Endodermal cell (in vitro differentiated cells): Measurements from ENCODE around the gene ZSCAN1. TPM values are rescaled to one million over a fixed set of nuclear protein-coding genes. Genes with fewer than 3 reads are reported as not detected.

Experiments
- DNase-seq: peaks from one replicate; pipeline ENCODE4 v3.0.0-alpha.2; 2017
- H3K27ac ChIP-seq: 2 replicates; pipeline ENCODE4 v1.5.1; 2013; ENCODE audit warnings: mild to moderate bottlenecking, low read depth, low read length, moderate library complexity
- H3K27me3 ChIP-seq: 2 replicates; pipeline ENCODE4 v1.6.1; 2013; ENCODE audit warnings: mild to moderate bottlenecking, low read length, moderate library complexity; ENCODE audit not compliant: insufficient read depth, control insufficient read depth, poor library complexity, severe bottlenecking
- H3K36me3 ChIP-seq: 2 replicates; pipeline ENCODE4 v1.7.0; 2013; ENCODE audit warnings: mild to moderate bottlenecking, low read length, moderate library complexity; ENCODE audit not compliant: control insufficient read depth, insufficient read depth
- H3K4me1 ChIP-seq: one replicate; pipeline ENCODE4 v1.7.0; 2013; ENCODE audit warnings: low read length; ENCODE audit not compliant: control insufficient read depth, insufficient read depth
- H3K4me3 ChIP-seq: 2 replicates; pipeline ENCODE4 v1.5.1; 2013; ENCODE audit warnings: mild to moderate bottlenecking, low read length, moderate library complexity
- H3K9ac ChIP-seq: 2 replicates; pipeline ENCODE4 v1.6.1; 2013; ENCODE audit warnings: mild to moderate bottlenecking, low read length, moderate library complexity; ENCODE audit not compliant: poor library complexity, severe bottlenecking; ENCODE audit errors: extremely low read depth
- H3K9me3 ChIP-seq: 2 replicates; pipeline ENCODE4 v1.6.1; 2013; ENCODE audit warnings: mild to moderate bottlenecking, low read length, moderate library complexity; ENCODE audit not compliant: control insufficient read depth
- H3K27ac Mint-ChIP-seq: 2 replicates; pipeline ENCODE4 v1.8.0; 2020; ENCODE audit warnings: mixed read lengths
- H3K27me3 Mint-ChIP-seq: 2 replicates; pipeline ENCODE4 v1.8.0; 2021; ENCODE audit warnings: mild to moderate bottlenecking, mixed read lengths; ENCODE audit not compliant: insufficient read depth
- H3K36me3 Mint-ChIP-seq: 2 replicates; pipeline ENCODE4 v1.8.0; 2020; ENCODE audit warnings: low read depth, mixed read lengths
- H3K4me1 Mint-ChIP-seq: 2 replicates; pipeline ENCODE4 v1.8.0; 2020; ENCODE audit warnings: mixed read lengths
- H3K4me3 Mint-ChIP-seq: 2 replicates; pipeline ENCODE4 v1.8.0; 2020; ENCODE audit warnings: mild to moderate bottlenecking, moderate library complexity, mixed read lengths
- H3K9me3 Mint-ChIP-seq: 2 replicates; pipeline ENCODE4 v1.8.0; 2020; ENCODE audit warnings: mild to moderate bottlenecking, mixed read lengths
- WGBS, 2 experiments: methylation state at CpG; one replicate each; pipeline versions ENCODE4 v1.1.5 to v1.1.7; 2013; ENCODE audit warnings: missing lambda C conversion rate in 2 of 2, mixed read lengths in 1 of 2; ENCODE audit not compliant: insufficient coverage in 1 of 2, insufficient read length in 1 of 2; 5-methylcytosine and 5-hydroxymethylcytosine counted together
- long read RNA-seq, 4 experiments: library from polyadenylated mRNA in 2 of 4; library from RNA in 1 of 4; library from capped mRNA in 1 of 4; stranded (forward) in 3 of 4; unstranded in 1 of 4; transcript quantifications; one replicate each; pipeline ENCODE4 v2.0.0, GENCODE V29; 2020 to 2021; ENCODE audit warnings: inconsistent platforms in 1 of 4
- polyA plus RNA-seq, 2 experiments: library from polyadenylated mRNA; stranded (reverse); fragments of 50-300 nt; gene quantifications; one replicate each; pipeline ENCODE4 v1.2.3, GENCODE V29; 2013
- total RNA-seq, 2 donors: library from RNA; stranded (reverse); fragmentation: NEBNext Ultra II Directional in 1 of 2; extraction: Animal tissue kit (Norgen Biotek cat#: 25700) in 1 of 2; gene quantifications; 2 replicates in 1 of 2; 3 replicates in 1 of 2; pipeline ENCODE4 v1.2.1, GENCODE V29; 2021
- TF ChIP-seq, protein P1 (sequence below): fragments of 200-600 bp; sonication (generic); conservative IDR thresholded peaks from 2 replicates; pipeline ENCODE4 v1.5.0; 2021; ENCODE audit warnings: antibody characterized with exemption, mild to moderate bottlenecking

The ZSCAN1 gene
- total RNA-seq, result 1 to 10 TPM; 1.5 to 2.2 TPM
- polyA plus RNA-seq (2013, experiment 1 of 2), result 1.5 TPM
- 0.75 TPM for polyA plus RNA-seq (2013, experiment 2 of 2)
- long read RNA-seq, experiment 1, partial matches to known transcripts, result 0 of 1 reads
- long read RNA-seq, experiment 1, other reads (novel, unspliced or antisense), result 0 of 1 reads
- long read RNA-seq, experiment 2, partial matches to known transcripts, result 0 of 3 reads
- long read RNA-seq, experiment 2, other reads (novel, unspliced or antisense), result 2 of 3 reads
- long read RNA-seq, experiment 3, partial matches to known transcripts, result 1 of 2 reads
- long read RNA-seq, experiment 3, other reads (novel, unspliced or antisense), result 0 of 2 reads
- long read RNA-seq, experiment 4, partial matches to known transcripts, result 0 of 2 reads
- long read RNA-seq, experiment 4, other reads (novel, unspliced or antisense), result 1 of 2 reads

GRCh38 chr19:58033741-58034476 is at the start of gene ZSCAN1:
ZSCAN1 (plus strand) TSS chr19:58034025; CDS start chr19:58037837, 3,812 bp downstream.
- Mint-ChIP-seq H3K9me3 (peaks cover 57% of the 10 kb centered on the region), H3K4me3 (peak within 1 kb of the TSS; percentile 67), H3K27me3 (peaks cover 31% of the 10 kb centered on the region), H3K4me1 (no peaks in the 10 kb centered on the region), H3K27ac (peak within 1 kb of the TSS; percentile 89), H3K36me3 (peaks cover 12% of the 10 kb centered on the region)
- Histone ChIP-seq H3K9me3 (peaks cover 14% of the 10 kb centered on the region), H3K36me3 (no peaks in the 10 kb centered on the region), H3K4me3 (no peak within 1 kb of the TSS), H3K4me1 (no peaks in the 10 kb centered on the region), H3K27me3 (no peaks in the 10 kb centered on the region), H3K9ac (no peak within 1 kb of the TSS), H3K27ac (no peak within 1 kb of the TSS)
- DNase-seq, result peak; percentile 97
- WGBS, 2 experiments, result 37 to 40% methylated on average over 38 to 94 of the region's 101 CpGs
- TF ChIP-seq, protein P1, sequence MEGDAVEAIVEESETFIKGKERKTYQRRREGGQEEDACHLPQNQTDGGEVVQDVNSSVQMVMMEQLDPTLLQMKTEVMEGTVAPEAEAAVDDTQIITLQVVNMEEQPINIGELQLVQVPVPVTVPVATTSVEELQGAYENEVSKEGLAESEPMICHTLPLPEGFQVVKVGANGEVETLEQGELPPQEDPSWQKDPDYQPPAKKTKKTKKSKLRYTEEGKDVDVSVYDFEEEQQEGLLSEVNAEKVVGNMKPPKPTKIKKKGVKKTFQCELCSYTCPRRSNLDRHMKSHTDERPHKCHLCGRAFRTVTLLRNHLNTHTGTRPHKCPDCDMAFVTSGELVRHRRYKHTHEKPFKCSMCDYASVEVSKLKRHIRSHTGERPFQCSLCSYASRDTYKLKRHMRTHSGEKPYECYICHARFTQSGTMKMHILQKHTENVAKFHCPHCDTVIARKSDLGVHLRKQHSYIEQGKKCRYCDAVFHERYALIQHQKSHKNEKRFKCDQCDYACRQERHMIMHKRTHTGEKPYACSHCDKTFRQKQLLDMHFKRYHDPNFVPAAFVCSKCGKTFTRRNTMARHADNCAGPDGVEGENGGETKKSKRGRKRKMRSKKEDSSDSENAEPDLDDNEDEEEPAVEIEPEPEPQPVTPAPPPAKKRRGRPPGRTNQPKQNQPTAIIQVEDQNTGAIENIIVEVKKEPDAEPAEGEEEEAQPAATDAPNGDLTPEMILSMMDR, result no peak

- no peak for DNase-seq
- Mint-ChIP-seq H3K9me3 (peaks cover 55% of the 10 kb centered on the region), H3K4me1 (peaks cover 5% of the 10 kb centered on the region), H3K27me3 (peaks cover 23% of the 10 kb centered on the region), H3K4me3 (no peak overlapping the region), H3K36me3 (peaks cover 87% of the 10 kb centered on the region), H3K27ac (peak overlapping the region; percentile 13)
- 95 to 100% methylated on average over 1 of the region's 1 CpG for WGBS, 2 experiments
- TF ChIP-seq, protein P1, result no peak
- H3K9me3 ChIP-seq, result peaks cover 98% of the 10 kb centered on the region
- no peak overlapping the region for H3K27ac ChIP-seq
- peak overlapping the region; percentile 70 for H3K4me3 ChIP-seq
- H3K36me3 ChIP-seq, result peaks cover 80% of the 10 kb centered on the region
- no peaks in the 10 kb centered on the region for H3K4me1 ChIP-seq
- H3K27me3 ChIP-seq, result no peaks in the 10 kb centered on the region
- H3K9ac ChIP-seq, result no peak overlapping the region
Observed at GRCh38 chr19:57992841-57993240, 41.0 kb upstream of the ZSCAN1 start.

- H3K9me3 ChIP-seq, result peaks cover 89% of the 10 kb centered on the region
- TF ChIP-seq, protein P1, result no peak
- H3K27me3 ChIP-seq, result no peaks in the 10 kb centered on the region
- peak overlapping the region; percentile 99 for H3K4me3 ChIP-seq
- Mint-ChIP-seq H3K4me1 (peaks cover 7% of the 10 kb centered on the region), H3K27ac (no peak overlapping the region), H3K9me3 (peaks cover 31% of the 10 kb centered on the region), H3K4me3 (peak overlapping the region; percentile 90), H3K27me3 (no peaks in the 10 kb centered on the region), H3K36me3 (peaks cover 85% of the 10 kb centered on the region)
- H3K4me1 ChIP-seq, result no peaks in the 10 kb centered on the region
- no peak overlapping the region for H3K27ac ChIP-seq
- no peak overlapping the region for H3K9ac ChIP-seq
- no peak for DNase-seq
- H3K36me3 ChIP-seq, result peaks cover 79% of the 10 kb centered on the region
- WGBS, 2 experiments, result 95 to 97% methylated on average over 3 to 4 of the region's 4 CpGs
Observed at GRCh38 chr19:58000677-58001076, 33.1 kb upstream of the ZSCAN1 start.
